Amniotic epithelial cell (primary cell): Measurements from ENCODE around the gene KCTD21.
A peak's percentile ranks its signal among the peaks of the same experiment; 100 is the strongest.
"Not testable (repeated sequence)": the region's sequence is repeated elsewhere in the genome, so short reads cannot be mapped to it uniquely, and the experiment has no call there.

ENCODE experiments used
- DNase-seq: peaks from one replicate; pipeline ENCODE4 v3.0.0-alpha.2; 2010; ENCODE audit warnings: low read depth

Gene KCTD21

DNA sequence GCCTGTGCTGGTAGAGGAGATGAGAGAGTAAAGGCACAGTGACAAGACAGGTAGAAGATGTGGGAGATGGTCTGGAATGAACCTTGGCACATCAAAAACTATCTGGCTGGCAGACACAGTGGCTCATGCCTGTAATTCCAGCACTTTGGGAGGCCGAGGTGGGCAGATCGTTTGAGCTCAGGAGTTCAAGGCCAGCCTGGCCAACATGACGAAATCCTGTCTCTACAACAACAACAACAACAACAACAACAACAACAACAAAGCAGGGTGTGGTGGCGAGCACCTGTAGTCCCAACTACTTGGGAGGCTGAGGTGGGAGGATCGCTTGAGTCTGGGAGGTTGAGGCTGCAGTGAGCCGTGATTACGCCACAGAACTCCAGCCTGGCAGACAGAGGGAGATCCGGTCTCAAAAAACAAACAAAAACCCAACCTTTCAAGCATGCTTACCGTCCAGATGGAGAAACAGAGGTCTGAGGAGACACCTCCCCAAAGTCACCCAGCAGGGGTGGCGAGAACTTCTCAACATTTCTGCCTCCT lies 11.8 kb downstream of the KCTD21 start:
- no peak for DNase-seq

DNA sequence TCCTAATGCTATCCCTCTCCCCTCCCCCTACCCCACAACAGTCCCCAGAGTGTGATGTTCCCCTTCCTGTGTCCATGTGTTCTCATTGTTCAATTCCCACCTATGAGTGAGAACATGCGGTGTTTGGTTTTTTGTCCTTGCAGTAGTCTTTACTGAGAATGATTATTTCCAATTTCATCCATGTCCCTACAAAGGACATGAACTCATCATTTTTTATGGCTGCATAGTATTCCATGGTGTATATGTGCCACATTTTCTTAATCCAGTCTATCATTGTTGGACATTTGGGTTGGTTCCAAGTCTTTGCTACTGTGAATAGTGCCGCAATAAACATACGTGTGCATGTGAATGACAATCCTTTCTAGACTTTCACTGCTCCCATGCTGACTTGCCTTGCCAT lies 12.6 kb downstream of the KCTD21 start:
- not testable (repeated sequence) for DNase-seq

DNA sequence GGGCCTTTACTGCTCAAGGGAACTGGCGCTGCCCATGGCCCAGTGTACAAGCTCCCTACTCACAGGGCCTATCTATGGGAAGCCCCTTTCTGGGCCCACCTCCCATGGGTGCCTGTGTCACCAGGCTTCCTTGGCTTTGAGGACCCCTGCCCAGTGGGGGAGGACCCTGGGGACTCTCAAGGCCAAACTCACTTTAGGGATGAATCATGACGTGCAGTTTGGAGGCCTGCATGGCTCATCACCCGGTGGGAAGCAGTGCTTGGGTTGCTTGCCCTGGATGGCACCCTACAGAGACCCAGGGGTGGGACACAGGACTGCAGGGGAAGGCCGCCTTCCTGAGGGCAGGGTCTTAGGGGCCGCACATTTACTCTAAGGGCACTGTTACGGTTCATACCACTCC lies 16.5 kb downstream of the KCTD21 start:
- no peak for DNase-seq

DNA sequence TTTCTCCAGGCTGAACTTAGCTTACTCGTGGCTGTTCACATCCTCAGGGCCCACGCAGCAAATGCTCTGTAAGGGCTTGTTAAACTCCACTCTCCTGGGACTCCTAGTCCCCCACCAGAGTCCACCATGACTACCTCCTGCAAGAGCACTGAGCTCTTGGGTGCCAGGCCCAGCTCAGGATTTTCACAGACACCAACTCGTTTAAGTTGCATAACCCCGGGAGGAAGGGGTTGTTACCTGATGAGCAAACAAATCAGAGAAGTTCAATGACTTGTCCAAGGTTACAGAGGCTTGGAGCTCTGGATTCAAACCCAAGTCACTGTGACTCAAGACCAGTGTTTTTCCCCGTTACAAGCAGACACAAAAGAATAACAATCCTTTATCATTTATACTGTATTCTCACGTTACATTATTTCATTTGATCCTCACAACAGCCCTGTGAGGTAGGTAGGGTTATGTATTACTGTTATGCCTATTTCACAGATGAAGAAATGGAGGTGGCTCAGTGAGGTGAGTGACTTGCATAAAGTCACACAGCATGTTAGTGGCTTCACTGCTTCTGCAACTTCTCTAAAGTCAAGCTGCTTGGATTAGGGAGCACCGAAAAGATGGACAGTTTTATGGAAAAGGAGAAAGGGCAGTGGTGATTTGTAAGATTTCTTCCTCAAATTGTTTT lies 17.4 kb downstream of the KCTD21 start:
- no peak for DNase-seq

DNA sequence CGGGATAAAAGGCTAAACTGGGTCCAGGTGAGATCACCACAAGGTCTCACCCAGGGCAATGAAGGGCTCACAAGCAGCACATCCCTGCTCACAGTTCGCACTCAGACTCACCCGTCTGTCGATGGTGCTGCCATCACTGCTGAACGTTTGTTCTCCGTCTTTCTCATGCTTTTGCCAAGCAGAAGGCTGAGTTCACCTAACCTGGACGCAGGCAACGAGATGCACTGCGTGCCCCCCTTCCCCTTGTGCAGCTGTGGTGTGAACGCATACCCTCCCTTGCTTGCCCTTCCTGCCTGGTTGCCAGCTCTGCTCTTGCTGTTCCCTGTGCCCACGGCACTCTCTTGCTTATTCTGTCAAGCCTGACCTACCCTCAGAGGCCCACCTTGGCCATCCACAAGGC lies 18.0 kb downstream of the KCTD21 start:
- DNase-seq = no peak

DNA sequence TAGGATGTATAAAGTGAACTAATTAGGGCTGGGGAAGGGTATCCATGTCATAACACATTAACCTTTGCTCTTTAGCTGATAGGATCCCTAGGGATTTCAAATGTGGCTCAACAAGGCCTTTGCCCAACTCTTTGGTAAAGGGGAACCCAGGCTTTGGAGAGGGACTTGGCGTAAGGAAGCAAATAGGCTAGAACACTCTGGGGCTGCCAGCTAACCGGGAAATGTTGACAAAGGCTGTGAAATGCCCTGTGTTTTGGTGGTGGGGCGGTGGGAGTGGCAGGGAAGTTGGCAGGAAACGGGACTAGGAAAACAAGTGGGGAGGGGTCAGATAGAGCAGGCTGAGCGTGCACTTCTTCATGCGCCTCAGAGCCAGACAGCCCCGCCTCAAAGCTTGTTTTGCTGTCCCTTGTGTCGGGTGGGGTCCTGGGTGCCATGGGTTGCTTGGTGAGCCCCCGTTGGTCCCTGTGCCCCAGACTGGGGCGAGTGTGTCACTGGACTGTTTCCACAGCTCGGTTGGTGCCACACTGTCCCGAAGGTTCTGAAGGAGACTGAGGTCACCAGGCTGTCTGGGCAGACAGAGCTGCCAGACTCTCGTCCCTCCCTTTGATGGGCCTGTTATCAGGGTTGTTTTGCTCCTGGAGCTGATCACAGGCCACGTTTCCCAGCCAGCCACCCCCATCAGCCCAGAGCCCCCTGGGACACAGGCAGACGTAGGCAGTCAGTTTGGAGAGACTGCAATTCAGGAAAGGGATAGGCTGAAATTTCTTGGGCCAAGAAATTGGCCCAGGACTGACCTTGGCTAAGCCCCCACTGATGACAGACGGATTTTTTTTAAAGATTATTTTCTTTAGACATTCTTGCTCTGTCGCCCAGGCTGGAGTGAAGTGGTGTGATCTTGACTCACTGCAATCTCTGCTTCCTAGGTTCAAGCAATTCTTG lies 19.6 kb downstream of the KCTD21 start:
- peak; percentile 21 for DNase-seq

DNA sequence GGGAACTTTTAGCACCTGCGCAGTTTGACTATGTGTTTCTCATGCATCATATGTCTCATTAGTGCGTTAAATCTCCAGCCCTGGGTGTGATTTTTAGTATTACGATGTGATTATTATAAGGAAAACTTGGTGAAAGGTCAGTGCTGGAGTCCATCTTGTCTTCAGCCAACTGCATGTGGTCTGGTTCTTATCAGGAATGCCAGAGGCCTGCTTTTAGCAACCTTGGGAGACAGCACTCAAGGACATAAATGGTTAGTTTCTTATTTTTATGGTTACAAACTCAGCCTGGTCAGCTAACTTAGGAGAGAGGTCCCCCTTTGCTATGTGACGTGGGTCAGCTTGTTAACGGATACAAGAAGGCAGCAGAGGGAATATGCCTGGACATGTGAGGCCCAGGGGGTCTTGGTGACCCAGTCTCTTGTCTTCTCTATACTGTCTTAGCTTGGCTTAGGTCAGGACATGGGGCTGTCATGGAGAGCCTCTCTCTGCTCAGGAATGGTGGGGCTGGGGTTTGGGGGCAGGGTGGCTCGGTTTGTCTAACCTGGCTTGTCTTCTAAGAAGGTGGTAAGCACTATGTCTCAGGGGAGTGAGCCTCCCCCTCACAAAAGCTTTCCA lies 21.5 kb downstream of the KCTD21 start:
- DNase-seq = peak; percentile 80

DNA sequence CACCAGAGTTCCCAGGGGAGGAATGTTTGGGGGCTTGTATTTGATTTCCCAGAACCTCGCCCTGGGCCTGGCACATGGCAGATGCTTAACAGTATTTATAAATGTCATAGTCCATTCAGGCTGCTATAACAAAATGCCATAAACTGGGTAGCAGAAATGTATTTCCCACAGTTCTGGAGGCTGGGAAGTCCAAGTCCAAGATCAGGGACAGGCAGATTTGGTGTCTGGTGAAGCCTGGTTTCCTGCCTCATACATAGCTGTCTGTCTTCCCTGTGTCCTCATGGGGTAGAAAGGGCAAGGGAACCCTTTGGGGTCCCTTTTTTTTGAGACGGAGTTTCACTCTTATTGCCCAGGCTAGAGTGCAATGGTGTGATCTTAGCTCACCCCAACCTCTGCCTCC lies 24.0 kb downstream of the KCTD21 start:
- DNase-seq = no peak

DNA sequence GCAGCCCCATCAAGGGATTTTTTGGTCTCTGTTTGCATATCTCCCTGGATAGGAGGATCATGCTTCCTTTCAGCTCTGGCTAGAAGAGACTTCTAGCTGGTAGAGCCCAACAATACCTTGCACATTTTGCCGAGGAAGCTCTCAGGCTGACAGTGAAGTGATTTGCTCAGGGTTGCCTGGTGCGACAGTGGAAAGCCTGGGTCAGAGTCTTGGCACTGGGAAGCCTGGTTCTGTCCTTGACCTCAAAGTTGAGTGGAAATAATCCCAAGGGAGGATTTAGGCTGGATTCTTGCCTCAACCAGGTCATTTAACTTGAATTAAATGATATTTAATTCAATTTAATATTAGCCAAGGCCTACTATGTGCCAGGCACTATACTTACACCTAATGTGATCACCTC lies 24.6 kb downstream of the KCTD21 start:
- DNase-seq = no peak

DNA sequence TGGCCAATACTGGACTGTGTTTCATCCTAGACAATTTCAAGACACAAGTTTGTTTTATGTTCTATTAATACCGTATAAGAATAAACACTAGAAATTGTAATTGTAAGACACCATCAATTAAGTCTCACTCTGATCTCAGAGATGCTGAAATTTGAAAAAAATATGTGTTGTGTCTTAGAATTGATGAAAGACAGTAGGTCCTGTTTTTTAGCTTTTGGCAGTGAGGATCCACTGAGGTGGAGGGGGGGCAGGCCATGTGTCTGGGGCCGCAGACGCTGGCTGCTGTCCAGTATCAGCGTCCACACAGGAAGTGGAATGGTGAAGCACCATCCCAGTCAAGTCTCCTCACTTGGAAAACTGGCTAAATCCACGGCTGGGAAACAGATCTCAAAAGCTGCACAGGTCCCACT lies 26.5 kb downstream of the KCTD21 start:
- DNase-seq = peak; percentile 24

DNA sequence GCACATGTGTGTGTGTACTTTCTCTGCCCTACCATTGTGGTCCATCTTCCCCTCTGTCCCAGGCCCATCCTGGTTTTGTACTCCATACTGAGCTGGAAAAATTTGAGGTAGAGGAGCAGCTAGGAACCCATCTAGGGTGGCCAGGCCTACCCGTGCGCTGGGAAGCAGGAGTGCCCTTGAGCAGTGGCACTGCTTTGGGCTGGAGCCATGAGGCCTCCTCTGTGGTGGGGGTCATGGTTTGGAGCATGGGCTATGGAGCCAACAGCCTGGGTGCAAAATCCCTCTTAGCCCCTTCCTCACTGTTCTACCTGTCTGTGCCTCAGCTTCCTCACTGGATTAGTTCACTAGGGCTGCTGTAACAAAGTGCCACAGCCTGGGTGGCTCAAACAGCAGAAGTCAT lies 27.1 kb downstream of the KCTD21 start:
- no peak for DNase-seq

DNA sequence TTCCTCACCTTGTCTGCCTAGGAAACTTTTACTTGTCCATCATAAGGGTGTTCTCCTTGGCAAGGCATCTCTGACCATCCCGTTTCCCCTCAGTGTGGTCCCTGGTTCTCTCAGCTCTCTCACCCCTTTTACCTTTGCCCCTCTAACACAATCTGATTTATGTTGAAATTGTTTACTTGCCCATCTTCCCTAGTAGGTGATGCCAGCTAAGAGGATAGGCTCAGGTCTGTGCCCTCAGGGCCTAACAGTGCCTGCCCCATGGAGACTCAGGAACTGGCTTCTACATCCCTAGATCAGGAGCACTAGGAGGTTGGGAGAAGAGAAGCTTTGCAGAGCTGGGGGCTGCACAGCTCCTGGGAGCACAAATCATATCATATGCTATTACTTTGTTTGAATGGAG lies 27.9 kb downstream of the KCTD21 start:
- DNase-seq = no peak

DNA sequence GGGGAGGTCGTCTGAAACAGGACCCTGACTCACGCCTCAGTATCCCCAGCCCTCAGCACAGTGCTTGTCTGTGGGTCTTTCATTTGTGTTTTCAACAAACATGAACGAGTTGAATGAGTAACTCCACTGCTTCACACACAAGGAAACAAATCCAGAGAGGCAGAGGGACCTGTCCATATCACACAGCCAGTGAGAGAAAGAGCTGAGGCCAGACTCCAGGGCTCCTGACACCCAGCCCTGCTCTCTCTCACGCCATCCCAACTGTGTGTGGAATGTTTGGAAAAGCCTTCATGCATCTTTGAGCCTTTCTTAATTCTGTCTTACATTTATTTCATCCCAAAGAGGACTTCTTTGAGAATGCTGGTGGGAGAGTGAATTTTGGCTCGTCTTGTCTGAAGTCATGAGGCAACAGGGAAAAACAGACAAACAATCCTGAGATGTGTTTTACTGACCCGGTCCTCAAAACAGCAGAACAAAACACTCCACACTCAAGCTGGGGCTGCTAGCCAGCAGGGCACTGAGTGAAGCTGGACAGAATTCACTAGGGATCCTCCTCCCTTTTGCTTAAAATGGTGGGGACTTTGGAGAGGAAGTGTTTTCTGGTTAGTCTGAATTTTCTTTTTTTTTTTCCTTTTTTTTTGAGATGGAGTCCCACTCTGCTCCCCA lies 29.3 kb downstream of the KCTD21 start:
- no peak for DNase-seq

DNA sequence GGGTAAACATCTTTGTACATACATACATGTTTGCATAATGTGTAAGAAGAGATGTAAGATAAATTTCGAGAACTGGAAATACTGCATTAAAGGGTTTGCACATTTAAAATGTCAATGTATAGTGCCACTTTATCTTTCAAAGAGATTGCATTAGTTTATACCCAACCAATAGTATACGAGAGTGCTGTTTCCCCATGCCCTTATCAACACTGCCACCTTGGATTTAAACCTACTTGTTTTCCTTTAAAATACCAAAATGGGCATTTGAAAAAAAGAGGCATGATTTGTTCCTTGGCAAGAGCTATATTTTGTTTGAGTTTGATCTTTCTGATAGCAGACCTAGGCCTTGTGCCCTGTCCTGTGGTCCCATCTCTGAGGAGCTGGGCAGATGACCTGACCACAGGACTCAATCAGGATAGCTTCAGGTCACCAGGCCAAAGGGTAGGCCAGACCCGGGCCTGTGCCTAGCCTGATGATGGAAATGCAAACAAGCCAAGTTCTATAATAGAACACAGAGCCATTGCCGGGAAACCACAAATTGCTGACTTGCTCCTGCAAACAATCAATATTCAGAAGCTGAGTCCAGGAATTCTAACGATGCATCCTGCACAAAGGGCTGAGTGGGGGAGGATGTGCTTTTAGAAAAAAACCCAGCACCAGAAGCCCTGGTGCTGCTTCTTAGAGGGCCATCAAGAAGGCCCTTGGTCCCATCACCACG lies 32.1 kb downstream of the KCTD21 start:
- no peak for DNase-seq

DNA sequence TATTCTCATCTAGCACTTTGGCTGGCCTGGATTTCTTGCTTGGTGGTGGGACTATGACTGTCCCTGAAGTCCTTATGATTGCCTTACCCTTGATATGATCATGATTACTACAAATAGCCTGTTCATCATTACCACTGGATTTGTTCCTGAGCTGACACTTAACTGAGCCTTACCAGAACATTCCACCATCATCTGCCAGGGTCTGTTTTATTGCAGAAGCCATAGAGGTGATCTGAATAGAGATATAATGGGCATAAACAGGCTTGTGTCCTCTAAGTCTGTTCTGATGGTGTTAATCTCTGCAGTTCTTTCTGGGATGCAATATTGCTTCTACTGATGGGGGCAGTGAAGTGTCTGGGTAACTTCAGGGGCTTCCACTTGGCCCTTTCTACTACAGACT lies 36.6 kb downstream of the KCTD21 start:
- DNase-seq = no peak

DNA sequence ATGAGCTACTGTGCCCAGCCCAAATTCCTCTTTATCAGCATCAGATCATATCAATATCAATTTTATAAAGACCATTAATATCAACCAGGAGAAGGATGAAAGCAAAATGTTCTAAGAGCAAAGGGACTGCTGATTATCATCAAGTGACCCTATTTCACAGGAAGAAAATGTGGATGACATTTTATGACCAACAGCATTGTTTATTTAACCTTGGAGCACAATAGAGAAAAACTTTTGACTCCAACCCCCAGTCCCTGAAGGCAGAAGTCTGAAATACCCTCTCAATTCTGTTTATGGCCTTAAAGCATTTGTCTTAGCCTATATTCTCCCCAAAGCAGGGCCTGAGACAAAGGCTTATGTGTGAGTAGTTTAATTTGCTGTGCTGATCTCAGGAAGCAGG lies 37.7 kb downstream of the KCTD21 start:
- no peak for DNase-seq

DNA sequence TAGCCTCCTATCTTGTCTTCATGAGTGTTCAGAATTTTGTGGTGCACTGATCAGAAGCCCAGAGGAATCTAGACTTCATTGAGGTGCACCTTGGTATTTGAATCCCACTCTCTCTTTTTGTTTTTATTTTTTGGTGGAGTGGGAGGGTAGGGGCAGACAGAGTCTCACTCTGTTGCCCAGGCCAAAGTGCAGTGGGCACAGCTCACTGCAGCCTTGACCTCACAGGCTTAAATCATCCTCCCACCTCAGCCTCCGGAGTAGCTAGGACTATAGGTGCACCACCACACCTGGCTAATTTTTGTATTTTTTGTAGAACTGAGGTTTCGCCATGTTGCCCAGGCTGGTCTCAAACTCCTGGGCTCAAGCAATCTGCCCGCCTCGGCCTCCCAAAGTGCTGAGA lies 38.1 kb downstream of the KCTD21 start:
- no peak for DNase-seq

DNA sequence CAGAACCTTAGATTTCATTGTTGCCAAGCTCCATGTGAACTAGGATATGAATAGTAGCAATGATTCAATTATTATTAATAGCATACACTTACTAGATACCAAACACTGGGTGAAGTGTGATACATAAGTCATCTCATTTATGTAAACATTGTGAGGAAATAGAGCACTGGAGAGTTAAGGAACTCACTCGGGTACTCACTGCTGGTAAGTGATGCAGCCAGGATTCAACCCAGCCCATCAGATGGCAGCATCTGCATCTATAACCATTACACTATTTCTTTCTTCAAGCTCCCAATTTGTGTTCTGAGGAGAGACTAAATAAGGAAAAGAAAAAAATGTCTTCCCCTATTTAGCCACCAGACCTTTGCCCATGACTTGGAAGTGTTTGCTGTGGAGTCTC lies 38.8 kb downstream of the KCTD21 start:
- DNase-seq = peak; percentile 79

DNA sequence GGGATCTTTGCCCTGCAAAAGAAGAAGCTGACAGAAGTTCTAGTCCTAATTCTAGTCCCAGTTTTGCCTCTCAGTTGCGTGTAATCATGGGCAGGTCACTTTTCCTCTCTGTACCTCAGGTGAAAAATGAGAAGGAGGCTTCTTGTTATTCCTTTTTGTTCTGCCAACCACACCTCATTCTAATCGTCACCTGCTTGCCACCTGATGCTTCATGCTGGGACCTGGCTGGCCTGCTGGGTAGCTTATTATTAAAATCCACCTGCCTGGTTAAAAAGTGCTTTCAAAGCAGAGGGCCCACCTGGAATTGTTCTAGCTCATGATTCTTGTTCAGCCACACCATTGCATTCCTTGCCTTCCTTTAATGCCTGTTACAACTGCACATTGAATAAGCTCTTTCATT lies 40.6 kb downstream of the KCTD21 start:
- no peak for DNase-seq

DNA sequence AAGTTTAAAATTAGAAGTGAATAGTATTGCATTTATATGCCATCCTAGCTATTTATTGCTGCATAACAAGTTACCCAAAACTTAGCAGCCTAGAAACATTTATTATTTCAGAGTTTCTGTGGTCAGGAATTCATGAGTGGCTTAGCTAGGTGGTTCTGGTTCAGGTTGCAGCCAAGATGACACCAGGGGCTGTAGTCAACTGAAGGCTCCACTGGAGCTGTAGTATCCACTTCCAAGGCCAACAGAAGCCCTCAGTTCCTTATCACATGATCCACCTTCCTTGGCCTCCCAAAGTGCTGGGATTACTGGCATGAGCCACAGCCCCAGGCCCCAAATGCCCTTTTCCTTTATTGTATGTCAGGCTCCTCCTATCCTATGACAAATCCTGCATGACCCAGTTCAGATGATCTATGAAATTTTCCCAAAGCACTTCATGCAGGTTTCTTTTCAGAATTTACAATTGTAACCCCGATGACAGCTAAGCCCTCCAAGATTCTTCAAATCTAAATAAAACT lies 42.9 kb downstream of the KCTD21 start:
- no peak for DNase-seq

DNA sequence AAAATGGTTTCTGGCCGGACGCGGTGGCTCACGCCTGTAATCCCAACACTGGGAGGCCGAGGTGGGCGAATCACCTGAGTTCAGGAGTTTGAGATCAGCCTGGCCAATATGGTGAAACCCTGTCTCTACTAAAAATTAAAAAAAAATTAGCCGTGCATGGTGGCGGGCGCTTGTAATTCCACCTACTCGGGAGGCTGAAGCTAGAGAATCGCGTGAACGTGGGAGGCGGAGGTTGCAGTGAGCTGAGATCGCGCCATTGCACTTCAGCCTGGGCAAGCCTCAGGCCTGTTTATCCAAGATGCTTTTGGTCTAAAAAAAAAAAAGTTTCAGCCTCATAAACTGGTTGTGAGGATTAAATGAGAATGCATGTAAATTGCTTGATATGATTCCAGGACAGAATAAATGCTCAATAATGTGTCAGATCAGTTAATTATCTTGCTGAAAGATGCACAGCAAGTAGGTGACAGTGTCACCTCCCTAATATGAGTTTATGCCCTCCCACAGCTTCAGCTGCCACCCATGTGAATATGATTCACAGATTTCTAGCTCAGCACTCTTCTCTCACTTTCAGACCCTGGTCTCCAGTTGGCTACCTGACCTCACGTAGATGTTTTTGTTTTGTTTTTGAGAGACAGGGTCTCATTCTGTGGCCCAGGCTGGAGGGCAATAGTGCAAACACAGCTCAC lies 47.9 kb downstream of the KCTD21 start:
- peak; percentile 8 for DNase-seq
